Measurements from ENCODE around the gene RAD17.
"Not testable (repeated sequence)": the region's sequence is repeated elsewhere in the genome, so short reads cannot be mapped to it uniquely, and the experiment has no call there.

RAD17 gene

DNA sequence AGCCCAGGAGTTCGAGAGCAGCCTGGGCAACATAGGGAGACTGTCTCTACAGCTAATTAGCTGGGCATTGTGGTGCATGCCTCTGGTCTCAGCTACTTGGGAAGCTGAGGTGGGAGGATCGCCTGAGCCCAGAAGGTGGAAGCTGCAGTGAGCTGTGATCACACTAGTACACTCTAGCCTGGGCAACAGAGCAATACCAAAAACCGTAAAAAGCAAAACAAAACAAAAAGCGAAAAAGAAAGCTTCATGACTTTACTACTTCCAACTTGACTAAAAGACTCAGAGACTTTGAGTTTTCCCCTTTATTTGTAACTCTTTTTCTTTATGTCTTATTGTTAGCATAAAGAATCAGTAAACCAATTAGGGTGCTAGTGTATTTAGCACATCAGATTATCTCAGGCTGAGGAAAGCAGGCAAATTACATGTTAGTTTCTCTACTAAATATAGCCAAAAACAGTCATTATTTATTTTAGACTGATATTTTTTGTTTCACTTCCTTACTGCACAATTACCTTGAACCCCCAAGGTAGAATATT, 5.4 kb downstream of the RAD17 start:
- DNase-seq = no peak

DNA sequence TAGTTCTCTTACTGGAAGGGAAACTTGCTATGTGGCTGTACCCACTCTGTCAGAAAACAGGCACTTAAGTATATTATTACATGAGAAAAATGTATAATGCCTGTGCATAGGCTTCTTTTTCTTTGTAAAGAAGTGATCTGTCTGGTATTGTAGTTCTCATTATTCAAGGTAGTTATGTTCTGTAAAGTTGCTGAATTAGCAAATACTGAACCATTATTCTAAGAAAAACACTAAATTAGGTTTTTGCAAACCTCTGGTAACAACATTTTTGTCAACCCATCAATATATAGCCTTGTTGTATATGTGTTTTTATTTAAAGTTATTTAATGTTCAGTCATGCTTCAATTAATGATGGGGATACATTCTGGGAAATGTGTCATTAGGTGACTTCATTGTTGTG, 8.8 kb downstream of the RAD17 start:
- no peak for DNase-seq

DNA sequence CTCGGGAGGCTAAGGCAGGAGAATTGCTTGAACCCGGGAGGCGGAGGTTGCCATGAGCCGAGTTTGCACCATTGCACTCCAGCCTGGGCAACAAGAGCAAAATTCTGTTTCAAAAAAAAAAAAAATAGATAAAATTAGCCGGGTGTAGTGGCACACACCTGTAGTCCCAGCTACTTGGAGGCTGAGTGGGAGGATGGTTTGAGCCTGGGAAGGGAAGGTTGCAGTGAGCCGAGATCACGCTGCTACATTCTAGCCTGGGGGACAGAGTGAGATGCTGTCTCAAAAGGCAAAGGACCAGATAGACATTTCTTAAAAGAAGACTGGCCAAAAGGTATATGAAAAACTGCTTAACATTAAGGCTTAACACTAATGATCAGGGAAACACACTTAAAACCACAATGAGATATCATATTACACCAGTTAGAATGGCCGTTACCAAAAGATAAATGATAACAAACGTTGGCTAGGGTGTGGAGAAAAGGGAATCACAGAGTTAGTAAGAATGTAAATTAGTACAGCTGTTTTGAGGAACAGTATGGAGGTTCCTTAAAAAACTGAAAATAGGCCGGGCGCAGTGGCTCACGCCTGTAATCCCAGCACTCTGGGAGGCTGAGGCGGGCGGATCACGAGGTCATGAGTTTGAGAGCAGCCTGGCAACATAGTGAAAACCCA, 35.2 kb downstream of the RAD17 start:
- no peak for DNase-seq

DNA sequence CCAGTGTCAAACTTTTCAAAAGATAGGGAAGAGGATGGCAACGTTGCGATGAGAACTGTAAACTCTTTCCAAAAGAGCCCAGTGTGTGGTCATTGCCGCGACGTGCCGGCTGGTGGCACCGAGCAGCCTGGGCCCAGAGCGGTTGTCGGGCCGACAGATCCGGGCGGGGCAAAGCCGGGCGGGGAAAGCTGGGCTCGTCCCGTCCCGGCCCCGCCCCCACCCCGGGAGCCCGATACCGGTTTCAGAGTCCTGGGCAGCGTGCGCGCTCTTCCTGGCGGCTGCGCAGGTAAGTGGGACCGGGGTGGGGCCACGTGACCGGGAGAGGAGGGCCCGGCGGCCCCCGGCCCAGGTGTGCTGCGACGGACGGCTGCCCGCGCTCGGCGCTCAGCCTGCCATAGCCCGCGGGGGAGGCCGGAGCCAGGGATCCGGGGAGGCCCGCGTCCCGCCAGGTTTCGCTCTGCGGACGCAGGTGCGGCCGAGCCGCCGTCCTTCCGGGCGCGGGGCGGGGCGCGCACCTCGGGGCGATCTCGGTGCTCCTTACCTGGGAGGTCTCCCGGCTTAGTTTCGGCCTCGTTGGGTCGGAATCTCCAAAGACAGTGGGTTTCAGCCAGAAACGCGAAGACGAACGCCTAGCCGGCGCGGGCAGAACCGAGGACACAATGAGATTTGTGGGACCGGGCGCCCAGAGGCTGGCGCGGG, 45.4 kb downstream of the RAD17 start, which contains the start of gene MARVELD2:
Gene MARVELD2, plus strand, starts transcription at position 232 of the 699 bp plus-strand sequence. CDS start 4,270 bp downstream, outside the sequence.
- DNase-seq = peak; percentile 69

DNA sequence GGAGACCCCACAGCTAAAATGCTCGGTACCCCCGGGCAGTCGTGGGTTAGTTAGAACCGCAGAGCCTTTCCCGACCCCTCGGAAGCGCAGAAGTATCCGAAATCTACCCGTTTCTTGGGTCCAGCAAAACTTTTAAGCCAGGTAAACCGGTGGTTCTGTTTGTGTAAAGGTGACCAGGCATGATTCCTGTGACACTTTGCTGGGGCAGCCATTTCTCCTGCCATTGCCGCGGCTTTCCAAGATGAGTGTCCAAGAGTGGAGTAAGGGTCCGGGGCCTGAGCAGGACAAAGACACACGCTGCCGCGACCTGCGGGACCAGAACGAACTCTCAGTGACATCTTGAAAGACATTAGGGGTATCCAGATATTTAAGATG, 46.0 kb downstream of the RAD17 start:
- DNase-seq = peak; percentile 2

DNA sequence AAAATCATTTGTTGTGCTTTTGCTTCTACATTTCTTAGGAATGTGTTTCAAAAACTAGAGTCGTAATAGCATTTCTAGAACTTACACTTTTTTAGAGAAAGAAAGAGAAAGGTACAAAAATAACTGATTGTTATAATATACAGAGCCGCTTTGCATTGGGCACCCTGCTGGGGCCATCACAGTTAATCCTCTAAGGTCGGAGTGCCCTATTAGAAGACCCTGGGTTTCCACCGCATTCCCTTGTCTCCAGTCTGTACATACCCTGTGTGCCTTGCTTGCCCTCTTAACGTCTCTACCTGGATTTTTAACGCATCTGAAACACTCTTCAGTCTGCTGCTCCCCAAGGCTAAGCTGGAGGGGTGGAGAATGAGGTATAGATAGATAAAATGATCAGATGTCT, 46.6 kb downstream of the RAD17 start:
- DNase-seq = no peak

DNA sequence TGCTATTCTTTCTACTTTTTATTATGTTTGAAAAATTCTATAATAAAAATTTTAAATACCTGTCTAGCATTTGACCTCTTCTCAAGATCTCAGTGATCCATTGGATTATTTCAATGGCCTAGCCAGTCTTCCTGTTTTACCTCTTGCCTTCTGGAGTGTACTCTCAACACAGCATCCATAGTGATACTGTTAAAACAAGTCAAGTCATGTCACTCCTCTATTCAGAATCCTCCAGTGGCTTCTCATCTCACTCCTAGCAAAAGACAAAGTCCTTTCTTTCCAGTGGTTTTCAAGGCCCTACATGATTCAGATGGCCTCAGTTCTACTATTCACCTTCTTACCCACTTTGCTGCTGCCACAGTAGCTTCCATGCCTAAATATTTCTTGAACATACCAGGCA, 47.1 kb downstream of the RAD17 start:
- DNase-seq = peak; percentile 12

DNA sequence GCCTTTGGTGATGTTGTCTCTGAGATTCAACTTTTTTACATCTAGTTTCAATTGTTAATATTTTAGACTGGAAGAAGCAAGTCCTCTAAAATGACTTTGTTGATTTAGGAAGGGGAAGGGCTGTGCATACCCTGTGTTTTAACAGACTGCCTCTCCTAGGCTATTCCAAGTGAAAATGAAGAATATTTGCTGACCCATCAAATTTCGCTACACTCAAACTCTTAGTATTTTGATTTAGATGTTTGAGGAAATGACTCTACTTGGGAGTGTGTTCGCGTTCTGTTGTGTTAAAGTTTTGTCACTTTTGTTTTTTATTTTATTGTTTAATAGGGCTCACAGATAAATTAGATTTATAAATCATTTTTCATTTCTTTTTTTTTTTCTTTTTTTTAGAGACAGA, 48.9 kb downstream of the RAD17 start:
- DNase-seq = no peak

DNA sequence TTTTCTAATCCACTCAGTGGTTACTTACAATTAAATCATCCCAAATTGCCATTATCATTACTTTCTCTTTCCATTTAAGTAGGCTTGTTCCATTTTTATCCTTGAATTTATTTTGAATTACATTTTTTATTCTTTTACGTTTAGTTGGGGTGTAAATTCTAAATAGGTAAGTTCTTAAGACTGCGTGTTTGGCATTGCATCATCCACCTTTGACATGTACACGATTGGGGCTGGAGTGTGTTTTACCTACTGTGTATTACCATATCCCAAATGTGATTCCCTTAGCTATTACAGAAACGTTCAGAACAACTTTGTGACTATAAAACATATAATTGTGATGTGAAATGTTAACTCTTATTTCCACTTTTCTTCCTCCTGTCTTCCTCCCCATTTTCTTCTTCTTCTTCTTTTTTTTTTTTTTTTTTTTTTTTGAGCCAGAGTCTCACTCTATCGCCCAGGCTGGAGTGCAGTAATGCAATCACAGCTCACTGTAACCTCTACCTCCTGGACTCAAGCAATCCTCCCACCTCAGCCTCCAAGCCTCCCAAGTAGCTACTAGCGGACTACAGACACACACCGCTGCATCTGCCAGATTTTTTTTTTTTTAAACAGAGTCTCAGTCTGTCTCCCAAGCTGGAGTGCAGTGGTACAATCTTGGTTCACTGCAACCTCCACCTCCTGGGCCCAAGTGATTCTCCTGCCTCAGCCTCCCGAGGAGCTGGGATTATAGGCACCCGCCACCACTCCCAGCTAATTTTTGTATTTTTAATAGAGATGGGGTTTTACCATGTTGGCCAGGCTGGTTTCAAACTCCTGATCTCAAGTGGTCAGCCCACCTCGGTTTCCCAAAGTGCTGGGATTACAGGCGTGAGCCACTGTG, 62.0 kb downstream of the RAD17 start:
- no peak for DNase-seq

DNA sequence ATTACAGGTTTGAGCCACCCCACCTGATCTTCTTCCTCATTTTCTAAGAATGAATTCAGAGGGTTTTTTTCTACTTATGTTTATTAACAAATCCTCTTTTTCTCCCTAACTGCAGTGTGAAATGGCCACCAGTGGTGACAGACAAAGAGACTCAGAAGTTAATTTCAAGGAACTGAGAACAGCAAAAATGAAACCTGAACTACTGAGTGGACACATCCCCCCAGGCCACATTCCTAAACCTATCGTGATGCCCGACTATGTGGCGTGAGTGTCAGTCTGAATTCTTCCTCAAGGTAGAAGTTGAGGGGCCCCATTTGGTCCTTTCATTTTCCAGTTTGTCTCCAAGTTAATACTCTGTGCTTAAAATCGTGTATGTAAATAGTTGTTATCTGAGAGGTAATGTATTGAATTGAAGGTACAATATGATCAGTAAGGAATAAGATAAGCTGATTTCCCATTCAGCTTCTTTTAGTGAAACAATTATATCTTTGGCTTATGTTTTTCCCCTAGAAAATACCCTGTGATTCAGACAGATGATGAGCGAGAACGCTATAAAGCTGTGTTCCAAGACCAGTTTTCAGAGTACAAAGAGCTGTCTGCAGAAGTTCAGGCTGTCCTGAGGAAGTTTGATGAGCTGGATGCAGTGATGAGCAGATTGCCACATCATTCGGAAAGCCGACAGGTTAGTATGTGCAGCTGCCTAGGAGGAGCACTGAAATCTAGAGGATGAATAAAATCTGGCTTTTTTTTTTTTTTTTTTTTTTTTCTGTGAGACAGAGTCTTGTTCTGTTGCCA, 63.0 kb downstream of the RAD17 start:
- no peak for DNase-seq

DNA sequence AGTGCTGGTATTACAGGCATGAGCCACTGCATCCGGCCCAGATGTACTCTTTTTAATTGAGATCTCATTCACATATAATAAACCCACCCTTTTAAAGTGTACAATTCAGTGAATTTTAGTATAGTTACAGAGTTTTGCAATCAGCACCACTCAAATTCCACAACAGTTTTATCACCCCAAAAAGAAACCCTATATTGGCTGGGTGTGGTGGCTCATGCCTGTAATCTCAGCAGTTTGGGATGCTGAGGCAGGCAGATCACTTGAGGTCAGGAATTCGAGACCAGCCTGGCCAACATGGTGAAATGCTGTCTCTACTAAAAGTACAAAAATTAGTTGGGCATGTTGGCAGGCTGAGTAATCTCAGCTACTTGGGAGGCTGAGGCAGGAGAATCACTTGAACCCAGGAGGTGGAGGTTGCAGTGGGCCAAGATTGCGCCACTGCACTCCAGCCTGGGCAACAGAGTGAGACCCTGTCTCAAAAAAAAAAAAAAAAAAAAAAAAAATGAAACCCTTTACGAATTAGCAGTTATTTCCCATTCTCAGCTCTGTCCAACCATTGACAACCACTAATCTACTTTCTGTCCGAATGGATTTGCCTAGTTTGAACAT, 65.8 kb downstream of the RAD17 start:
- DNase-seq = not testable (repeated sequence)

DNA sequence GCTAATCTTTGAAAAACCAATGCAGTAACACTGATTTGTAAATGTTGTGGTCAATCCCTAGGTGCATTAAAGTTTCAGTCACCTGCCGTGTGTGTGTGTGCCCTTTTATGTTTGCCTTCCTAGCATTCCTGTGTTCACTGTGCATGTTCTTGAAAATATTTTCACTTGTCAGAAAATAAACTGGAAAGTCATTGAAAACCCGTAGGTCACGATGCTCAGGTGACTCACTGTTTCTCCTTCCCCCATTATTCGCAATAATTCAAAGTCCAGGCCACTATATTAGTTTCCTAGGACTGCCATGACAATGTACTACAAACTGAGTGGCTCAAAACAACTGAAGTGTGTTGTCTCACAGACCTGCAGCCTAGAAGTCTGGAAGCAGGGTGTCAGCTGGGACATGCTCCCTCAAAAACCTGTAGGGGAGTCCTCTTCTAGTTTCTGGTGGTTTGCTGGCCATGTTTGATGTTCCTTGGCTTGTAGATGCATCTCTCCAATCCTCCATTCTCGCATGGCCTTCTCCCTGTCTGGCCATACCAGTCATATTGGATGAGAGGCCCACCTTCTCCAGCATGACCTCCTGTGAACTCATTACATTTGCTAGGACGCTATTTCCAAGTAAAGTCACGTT, 74.6 kb downstream of the RAD17 start:
- no peak for DNase-seq

DNA sequence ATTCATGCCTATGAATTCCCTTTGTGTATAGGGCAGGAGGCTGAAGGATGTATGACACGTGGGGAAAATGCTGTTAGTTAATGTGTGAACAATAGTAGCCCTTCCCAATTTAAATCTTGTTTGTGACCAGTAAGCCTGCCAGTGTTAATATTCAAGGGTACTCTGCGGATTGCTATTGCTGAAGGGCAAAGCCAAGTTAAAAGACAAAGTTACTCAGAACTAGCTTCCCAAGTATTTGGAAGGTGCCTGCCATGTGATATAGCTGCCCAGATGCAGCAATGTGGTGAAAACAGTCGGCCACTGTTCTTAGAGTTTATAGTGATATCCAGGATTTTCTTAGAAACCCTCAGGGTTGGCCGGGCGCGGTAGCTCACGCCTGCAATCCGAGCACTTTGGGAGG, 79.9 kb downstream of the RAD17 start:
- no peak for DNase-seq

DNA sequence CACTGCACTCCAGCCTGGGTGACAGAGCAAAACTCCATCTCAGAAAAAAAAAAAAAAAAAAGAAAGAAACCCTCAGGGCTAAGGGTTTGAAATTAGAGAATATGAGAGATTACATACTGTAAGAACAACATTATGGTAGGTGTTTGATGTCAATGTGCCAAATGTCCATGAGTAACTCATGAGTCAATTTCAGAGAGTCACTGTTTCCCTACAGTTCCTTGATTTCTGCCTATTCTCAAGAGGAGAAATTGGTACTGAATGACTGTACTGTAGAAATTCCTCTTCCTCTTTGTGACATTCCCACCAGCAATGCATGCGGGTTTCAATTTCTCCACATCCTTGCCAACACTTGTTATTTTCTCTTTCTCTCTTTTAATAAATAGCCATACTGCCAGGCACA, 80.5 kb downstream of the RAD17 start:
- DNase-seq = no peak

DNA sequence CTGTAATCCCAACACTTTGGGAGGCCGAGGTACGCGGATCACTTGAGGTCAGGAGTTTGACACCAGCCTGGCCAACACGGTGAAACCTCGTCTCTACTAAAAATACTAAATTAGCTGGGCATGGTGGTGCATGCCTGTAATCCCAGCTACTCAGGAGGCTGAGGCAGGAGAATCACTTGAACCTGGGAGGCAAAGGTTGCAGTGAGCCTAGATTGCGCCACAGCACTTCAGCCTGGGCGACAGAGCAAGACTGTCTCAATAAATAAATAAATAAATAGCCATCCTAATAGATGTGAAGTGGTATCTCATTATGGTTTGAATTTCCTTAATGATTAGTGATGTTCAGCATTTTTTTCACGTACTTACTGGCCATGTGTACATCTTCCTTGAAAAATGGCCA, 80.9 kb downstream of the RAD17 start:
- not testable (repeated sequence) for DNase-seq

DNA sequence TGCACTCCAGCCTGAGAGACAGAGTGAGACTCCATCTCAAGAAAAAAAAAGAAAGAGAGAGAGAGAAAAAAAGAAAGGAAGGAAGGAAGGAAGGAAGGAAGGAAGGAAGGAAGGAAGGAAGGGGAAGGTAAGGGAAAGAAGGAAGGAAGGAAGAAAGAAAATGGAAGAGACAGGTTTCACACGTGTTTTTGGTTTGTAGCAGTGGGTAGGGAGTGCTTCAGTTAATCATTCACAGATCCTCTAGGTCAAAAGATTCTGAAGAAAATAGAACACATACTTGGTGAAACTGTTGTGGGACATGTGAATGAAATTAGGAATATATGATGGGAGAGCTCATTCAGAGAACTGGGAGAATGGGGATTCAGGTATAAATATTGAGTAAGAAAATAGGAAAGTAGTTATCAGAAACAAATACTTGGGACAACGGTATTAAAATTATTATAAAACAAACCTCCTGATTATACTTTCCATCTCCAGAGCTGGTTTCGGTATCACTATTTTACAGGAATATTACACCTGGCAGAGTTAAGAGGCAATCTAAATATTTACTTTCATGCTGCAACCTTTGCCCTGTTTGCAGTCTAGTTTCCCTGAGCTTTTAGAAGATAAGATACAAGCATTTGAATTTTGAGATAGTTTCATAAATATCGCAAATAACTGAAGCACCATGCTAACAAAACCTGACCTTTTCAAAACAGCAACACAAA, 82.5 kb downstream of the RAD17 start:
- DNase-seq = no peak

DNA sequence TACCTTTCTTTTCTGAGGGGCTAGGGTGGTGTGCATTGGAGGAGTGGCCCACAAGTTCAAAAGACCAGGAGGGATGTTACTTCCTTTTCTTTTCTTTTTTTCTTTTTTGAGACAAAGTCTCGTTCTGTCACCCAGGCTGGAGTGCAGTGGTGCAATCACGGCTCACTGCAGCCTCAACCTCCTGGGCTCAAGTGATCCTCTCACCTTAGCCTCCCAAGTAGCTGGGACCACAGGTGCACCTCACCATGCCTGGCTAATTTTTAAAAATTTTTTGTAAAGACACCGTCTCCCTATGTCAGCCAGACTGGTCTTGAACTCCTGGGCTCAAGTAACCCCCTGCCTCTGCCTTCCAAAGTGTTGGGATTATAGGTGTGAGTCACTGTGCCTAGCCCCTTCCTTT, 83.9 kb downstream of the RAD17 start:
- DNase-seq = not testable (repeated sequence)

DNA sequence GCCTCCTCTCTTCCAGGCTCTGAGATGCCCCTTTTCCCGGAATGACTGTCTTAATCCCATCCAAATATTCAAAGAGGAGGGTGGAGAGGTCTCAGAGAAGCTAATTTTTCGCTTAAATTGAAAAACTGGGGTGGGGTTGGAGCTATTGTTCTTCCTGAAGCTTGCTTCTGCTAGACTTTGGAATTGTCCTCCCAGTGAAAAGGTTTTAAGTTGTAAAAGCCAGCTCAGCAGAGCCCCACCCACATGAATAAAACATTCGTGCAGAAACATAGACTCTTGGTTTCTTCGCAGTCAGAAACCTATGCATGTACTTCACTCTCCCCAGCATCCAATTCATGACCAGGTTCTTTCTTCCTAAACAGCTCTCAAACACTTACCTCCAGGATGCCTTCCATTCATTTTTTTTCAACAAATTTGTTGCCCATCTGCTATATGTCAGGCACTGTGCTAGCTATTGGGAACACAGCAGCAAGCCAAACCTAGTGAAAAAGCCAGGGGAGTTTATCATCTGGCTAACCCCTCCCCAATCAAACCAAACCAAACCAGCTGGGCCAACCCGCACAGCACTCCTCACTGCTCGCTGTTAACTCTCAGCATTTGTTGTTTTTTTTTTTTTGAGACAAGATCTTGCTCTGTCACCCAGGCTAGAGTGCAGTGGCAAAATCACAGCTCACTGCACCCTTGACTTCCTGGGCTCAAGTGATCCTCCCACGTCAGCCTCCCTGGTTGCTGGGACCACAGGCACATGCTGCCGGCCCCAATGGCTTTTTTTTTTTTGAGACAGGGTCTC, 85.0 kb downstream of the RAD17 start:
- no peak for DNase-seq

DNA sequence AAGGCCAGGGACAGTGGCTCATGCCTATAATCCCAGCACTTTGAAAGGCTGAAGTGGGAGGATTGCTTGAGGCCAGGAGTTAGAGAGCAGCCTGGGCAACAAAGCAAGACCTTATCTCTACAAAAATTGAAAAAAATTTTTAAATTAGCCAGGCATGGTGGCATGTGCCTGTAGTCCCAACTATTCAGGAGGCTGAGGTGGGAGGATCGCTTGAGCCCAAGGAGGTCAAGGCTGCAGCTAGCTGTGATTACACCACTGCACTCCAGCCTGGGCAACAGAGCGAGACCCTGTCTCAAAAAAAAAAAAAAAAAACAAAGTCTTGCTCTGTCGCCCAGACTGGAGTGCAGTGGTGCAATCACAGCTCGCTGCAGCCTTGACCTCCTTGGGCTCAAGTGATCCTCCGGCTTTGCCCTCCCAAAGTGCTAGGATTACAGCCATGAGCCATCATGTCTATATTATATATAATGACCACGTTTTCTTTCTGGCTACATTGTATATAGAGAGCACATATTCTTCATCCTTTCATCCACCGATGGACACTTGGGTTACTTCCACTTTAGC, 85.9 kb downstream of the RAD17 start:
- not testable (repeated sequence) for DNase-seq

DNA sequence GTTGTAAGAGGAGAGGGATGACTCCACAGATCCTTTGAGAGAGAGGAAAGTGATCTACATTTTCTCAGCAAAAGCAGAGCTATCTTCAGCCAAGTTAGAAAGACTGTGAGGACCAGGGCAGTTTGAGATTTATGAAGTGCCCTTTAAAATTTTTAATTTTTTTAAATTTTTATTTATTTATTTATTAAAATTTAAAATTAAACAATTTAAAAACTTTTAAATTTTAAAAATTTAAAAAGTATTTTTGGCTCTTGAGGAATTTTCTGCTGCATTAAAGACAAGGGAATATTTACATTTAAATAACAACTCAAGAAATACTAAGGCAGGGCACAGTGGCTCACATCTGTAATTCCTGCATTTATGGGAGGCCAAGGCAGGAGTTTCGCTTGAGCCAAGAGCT, 92.6 kb downstream of the RAD17 start:
- DNase-seq = no peak

All from NCI-H187 treated with DMSO at 0.1 percent for 48 hours (cell line).